GM23338 (cell line): ENCODE data around the gene BNC2. TPM values are rescaled to one million over a fixed set of nuclear protein-coding genes. Genes with fewer than 3 reads are reported as not detected.
A peak's percentile ranks its signal among the peaks of the same experiment; 100 is the strongest.

Experiments
- ATAC-seq: fragments of 200-7000 bp; cut with Tn5 transposase; 3 replicates; pipeline ENCODE4 v1.9.1; 2020
- DNase-seq: peaks from one replicate; pipeline ENCODE4 v3.0.0-alpha.2; 2015; ENCODE audit warnings: low spot score
- H2AFZ ChIP-seq: fragments of 200-600 bp; sonication (generic); 2 replicates; pipeline ENCODE4 v1.8.0; 2016; ENCODE audit warnings: antibody characterized with exemption, mild to moderate bottlenecking, moderate library complexity
- H3F3A ChIP-seq: fragments of 200-600 bp; sonication (generic); replicated peaks from 2 replicates; pipeline ENCODE4 v1.8.0; 2017; ENCODE audit warnings: antibody characterized with exemption, mixed run types, low read depth
- H3K27ac ChIP-seq: fragments of 200-600 bp; sonication (generic); 2 replicates; pipeline ENCODE4 v1.6.1; 2016; ENCODE audit warnings: low read depth
- H3K27me3 ChIP-seq: fragments of 200-600 bp; sonication (generic); 2 replicates; pipeline ENCODE4 v1.8.0; 2016; ENCODE audit warnings: mild to moderate bottlenecking, mixed run types, moderate library complexity; ENCODE audit not compliant: insufficient read depth
- H3K36me3 ChIP-seq: fragments of 200-600 bp; sonication (generic); 2 replicates; pipeline ENCODE4 v1.8.0; 2016; ENCODE audit warnings: mild to moderate bottlenecking; ENCODE audit not compliant: insufficient read depth
- H3K4me1 ChIP-seq: fragments of 200-600 bp; sonication (generic); 2 replicates; pipeline ENCODE4 v1.8.0; 2016; ENCODE audit warnings: mild to moderate bottlenecking, moderate library complexity; ENCODE audit not compliant: insufficient read depth
- H3K4me2 ChIP-seq: fragments of 200-600 bp; sonication (generic); 2 replicates; pipeline ENCODE4 v1.7.1; 2017; ENCODE audit warnings: mixed run types
- H3K4me3 ChIP-seq: fragments of 200-600 bp; sonication (generic); 2 replicates; pipeline ENCODE4 v1.6.1; 2016; ENCODE audit warnings: mixed run types
- H3K79me2 ChIP-seq: fragments of 200-600 bp; sonication (generic); replicated peaks from 2 replicates; pipeline ENCODE4 v1.8.0; 2017; ENCODE audit warnings: mild to moderate bottlenecking; ENCODE audit not compliant: insufficient read depth
- H3K9me2 ChIP-seq: fragments of 200-600 bp; sonication (generic); 2 replicates; pipeline ENCODE4 v1.8.0; 2017; ENCODE audit not compliant: insufficient read depth
- H4K20me1 ChIP-seq: fragments of 200-600 bp; sonication (generic); replicated peaks from 2 replicates; pipeline ENCODE4 v1.8.0; 2017; ENCODE audit warnings: mild to moderate bottlenecking; ENCODE audit not compliant: insufficient read depth
- H3K27ac Mint-ChIP-seq: 2 replicates; pipeline ENCODE4 v1.8.0; 2020; ENCODE audit warnings: inconsistent platforms, mild to moderate bottlenecking, moderate library complexity, mixed read lengths
- H3K27me3 Mint-ChIP-seq: 3 replicates; pipeline ENCODE4 v1.8.0; 2022; ENCODE audit warnings: low read depth, mild to moderate bottlenecking, moderate library complexity, mixed read lengths, inconsistent platforms; ENCODE audit not compliant: insufficient read depth, poor library complexity
- H3K36me3 Mint-ChIP-seq: 3 replicates; pipeline ENCODE4 v1.8.0; 2021; ENCODE audit warnings: low read depth, mild to moderate bottlenecking, inconsistent platforms, moderate library complexity, mixed read lengths
- H3K4me1 Mint-ChIP-seq: 3 replicates; pipeline ENCODE4 v1.8.0; 2020; ENCODE audit warnings: mild to moderate bottlenecking, inconsistent platforms, mixed read lengths
- H3K4me3 Mint-ChIP-seq: 3 replicates; pipeline ENCODE4 v1.8.0; 2021; ENCODE audit warnings: moderate library complexity, mild to moderate bottlenecking, inconsistent platforms, mixed read lengths
- H3K9me3 Mint-ChIP-seq: 3 replicates; pipeline ENCODE4 v1.8.0; 2020; ENCODE audit warnings: moderate library complexity, mild to moderate bottlenecking, inconsistent platforms, mixed read lengths
- CREB1 ChIP-seq: fragments of 250-450 bp; sonication (Bioruptor Pico); IDR thresholded peaks from 2 replicates; pipeline ENCODE4 v1.5.0; 2020; ENCODE audit warnings: low read depth, mild to moderate bottlenecking, moderate library complexity
- EZH2 ChIP-seq: fragments of 200-600 bp; sonication (generic); IDR thresholded peaks from one replicate; pipeline ENCODE4 v1.8.0; 2017; ENCODE audit warnings: antibody characterized with exemption, mild to moderate bottlenecking, low read depth; ENCODE audit not compliant: unreplicated experiment
- EZH2phosphoT487 ChIP-seq: fragments of 200-600 bp; sonication (generic); IDR thresholded peaks from one replicate; pipeline ENCODE4 v1.8.1; 2018; ENCODE audit warnings: antibody characterized with exemption; ENCODE audit not compliant: unreplicated experiment
- JUNB ChIP-seq: IDR thresholded peaks from one replicate; pipeline ENCODE4 v1.6.1; 2016; ENCODE audit warnings: antibody characterized with exemption; ENCODE audit not compliant: unreplicated experiment
- NANOG ChIP-seq: IDR thresholded peaks from 2 replicates; pipeline ENCODE4 v1.6.1; 2016; ENCODE audit warnings: antibody characterized with exemption, borderline replicate concordance
- REST ChIP-seq: IDR thresholded peaks from one replicate; pipeline ENCODE4 v1.6.1; 2018; ENCODE audit warnings: antibody characterized with exemption; ENCODE audit not compliant: unreplicated experiment
- STAT1 ChIP-seq: IDR thresholded peaks from one replicate; pipeline ENCODE4 v1.6.1; 2016; ENCODE audit warnings: antibody characterized with exemption; ENCODE audit not compliant: unreplicated experiment
- ZNF114 ChIP-seq: fragments of 250-450 bp; sonication (Bioruptor Pico); IDR thresholded peaks from 2 replicates; pipeline ENCODE4 v1.5.0; 2020; ENCODE audit warnings: mild to moderate bottlenecking, moderate library complexity
- ZNF331 ChIP-seq: fragments of 250-450 bp; sonication (Bioruptor Pico); IDR thresholded peaks from 2 replicates; pipeline ENCODE4 v1.5.0; 2020; ENCODE audit warnings: low read depth, mild to moderate bottlenecking, moderate library complexity
- ZNF462 ChIP-seq: fragments of 250-450 bp; sonication (Bioruptor Pico); IDR thresholded peaks from 2 replicates; pipeline ENCODE4 v1.5.0; 2020; ENCODE audit warnings: mild to moderate bottlenecking, moderate library complexity
- polyA plus RNA-seq: library from polyadenylated mRNA; unstranded; fragments of >200 nt; fragmentation: Nextera tagmentation; extraction: Ambion mirVana; gene quantifications from 2 replicates; pipeline ENCODE4 v1.2.1, GENCODE V29; 2016
- total RNA-seq: library from RNA; depleted of rRNA; stranded (reverse); fragments of >200 nt; shearing (Covaris generic); gene quantifications from 2 replicates; pipeline ENCODE4 v1.2.3, GENCODE V29; 2014
- TF ChIP-seq, protein P1 (sequence below), 2 experiments: fragments of 200-600 bp in 1 of 2; sonication (generic) in 1 of 2; conservative IDR thresholded peaks; 2 replicates each; pipeline versions ENCODE4 v1.5.1 to v1.6.1; 2016 to 2017; ENCODE audit warnings: antibody characterized with exemption in 2 of 2, low read depth in 2 of 2, mild to moderate bottlenecking in 2 of 2, moderate library complexity in 1 of 2
- TF ChIP-seq, protein P2 (sequence below): IDR thresholded peaks from 2 replicates; pipeline ENCODE4 v1.6.1; 2016; ENCODE audit warnings: antibody characterized with exemption

The BNC2 gene
- total and polyA plus RNA-seq, 2 experiments from 2014 or later, result 12.7 to 13.2 TPM

DNA sequence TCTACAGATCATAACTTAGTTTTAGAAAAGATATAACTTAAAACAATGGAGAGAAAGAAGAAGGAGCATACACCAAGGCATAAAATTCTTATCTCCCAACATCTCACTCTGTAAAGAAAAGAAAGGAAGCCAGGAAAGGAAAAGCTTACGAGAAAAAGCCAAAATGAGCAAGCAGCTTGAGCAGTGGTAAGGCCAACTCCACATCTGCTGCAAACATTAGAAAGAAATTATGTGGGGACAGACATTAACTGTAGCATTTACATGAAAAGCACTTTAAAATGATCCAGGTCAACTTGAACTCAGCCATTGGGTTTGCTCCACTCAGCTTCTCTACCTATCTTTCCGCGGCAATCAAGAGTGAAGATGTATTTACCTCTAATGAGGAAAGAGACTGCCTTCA lies 176.9 kb downstream of the BNC2 start:
- no peaks in the 10 kb centered on the region for H3K9me3 Mint-ChIP-seq
- H3K4me3 Mint-ChIP-seq, result no peak overlapping the region
- H3K27ac Mint-ChIP-seq, result no peak overlapping the region
- H3K4me2 ChIP-seq, result 0 out of 2 replicates have a peak overlapping the region, but pooled peaks have one; percentile 1
- peaks cover 53% of the 10 kb centered on the region for H3K4me1 Mint-ChIP-seq
- no peaks in the 10 kb centered on the region for H3F3A ChIP-seq
- H3K36me3 ChIP-seq, result no peaks in the 10 kb centered on the region
- no peak overlapping the region for H3K27ac ChIP-seq
- H4K20me1 ChIP-seq, result no peaks in the 10 kb centered on the region; the same call in 1 of the 2 replicates
- ATAC-seq (no peak), DNase-seq (no peak)
- H2AFZ ChIP-seq, result no peak overlapping the region
- peaks cover 5% of the 10 kb centered on the region; the same call in 1 of the 2 replicates for H3K9me2 ChIP-seq
- TF ChIP-seq EZH2phosphoT487, result no peak
- TF ChIP-seq, protein P1, sequence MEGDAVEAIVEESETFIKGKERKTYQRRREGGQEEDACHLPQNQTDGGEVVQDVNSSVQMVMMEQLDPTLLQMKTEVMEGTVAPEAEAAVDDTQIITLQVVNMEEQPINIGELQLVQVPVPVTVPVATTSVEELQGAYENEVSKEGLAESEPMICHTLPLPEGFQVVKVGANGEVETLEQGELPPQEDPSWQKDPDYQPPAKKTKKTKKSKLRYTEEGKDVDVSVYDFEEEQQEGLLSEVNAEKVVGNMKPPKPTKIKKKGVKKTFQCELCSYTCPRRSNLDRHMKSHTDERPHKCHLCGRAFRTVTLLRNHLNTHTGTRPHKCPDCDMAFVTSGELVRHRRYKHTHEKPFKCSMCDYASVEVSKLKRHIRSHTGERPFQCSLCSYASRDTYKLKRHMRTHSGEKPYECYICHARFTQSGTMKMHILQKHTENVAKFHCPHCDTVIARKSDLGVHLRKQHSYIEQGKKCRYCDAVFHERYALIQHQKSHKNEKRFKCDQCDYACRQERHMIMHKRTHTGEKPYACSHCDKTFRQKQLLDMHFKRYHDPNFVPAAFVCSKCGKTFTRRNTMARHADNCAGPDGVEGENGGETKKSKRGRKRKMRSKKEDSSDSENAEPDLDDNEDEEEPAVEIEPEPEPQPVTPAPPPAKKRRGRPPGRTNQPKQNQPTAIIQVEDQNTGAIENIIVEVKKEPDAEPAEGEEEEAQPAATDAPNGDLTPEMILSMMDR (conservative IDR thresholded peaks at IDR 0.05; ENCODE audit: low read depth in 2 of 2), result no peak
- no peak for TF ChIP-seq ZNF331 (CRISPR knock-in tag)
- TF ChIP-seq ZNF114, result no peak
- TF ChIP-seq NANOG, result no peak
- TF ChIP-seq CREB1 (CRISPR knock-in tag), result no peak
- no peak for TF ChIP-seq JUNB
- TF ChIP-seq, protein P2, sequence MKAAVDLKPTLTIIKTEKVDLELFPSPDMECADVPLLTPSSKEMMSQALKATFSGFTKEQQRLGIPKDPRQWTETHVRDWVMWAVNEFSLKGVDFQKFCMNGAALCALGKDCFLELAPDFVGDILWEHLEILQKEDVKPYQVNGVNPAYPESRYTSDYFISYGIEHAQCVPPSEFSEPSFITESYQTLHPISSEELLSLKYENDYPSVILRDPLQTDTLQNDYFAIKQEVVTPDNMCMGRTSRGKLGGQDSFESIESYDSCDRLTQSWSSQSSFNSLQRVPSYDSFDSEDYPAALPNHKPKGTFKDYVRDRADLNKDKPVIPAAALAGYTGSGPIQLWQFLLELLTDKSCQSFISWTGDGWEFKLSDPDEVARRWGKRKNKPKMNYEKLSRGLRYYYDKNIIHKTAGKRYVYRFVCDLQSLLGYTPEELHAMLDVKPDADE, result no peak
- no peak for TF ChIP-seq ZNF462
- TF ChIP-seq REST, result no peak
- no peak for TF ChIP-seq EZH2
- no peak for TF ChIP-seq STAT1
- peaks cover 45% of the 10 kb centered on the region for H3K4me1 ChIP-seq
- no peaks in the 10 kb centered on the region; the same call in none of the 2 replicates for H3K79me2 ChIP-seq
- no peaks in the 10 kb centered on the region for H3K36me3 Mint-ChIP-seq
- H3K4me3 ChIP-seq, result no peak overlapping the region
- H3K27me3 Mint-ChIP-seq, result no peaks in the 10 kb centered on the region
- H3K27me3 ChIP-seq, result no peaks in the 10 kb centered on the region
